Measurements from ENCODE around the gene PKN2. TPM values are rescaled to one million over a fixed set of nuclear protein-coding genes. Genes with fewer than 3 reads are reported as not detected.

PKN2 gene
- total RNA-seq, 4 donors from 2014 or later = 31.4 to 80.4 (median 64.1) TPM

DNA sequence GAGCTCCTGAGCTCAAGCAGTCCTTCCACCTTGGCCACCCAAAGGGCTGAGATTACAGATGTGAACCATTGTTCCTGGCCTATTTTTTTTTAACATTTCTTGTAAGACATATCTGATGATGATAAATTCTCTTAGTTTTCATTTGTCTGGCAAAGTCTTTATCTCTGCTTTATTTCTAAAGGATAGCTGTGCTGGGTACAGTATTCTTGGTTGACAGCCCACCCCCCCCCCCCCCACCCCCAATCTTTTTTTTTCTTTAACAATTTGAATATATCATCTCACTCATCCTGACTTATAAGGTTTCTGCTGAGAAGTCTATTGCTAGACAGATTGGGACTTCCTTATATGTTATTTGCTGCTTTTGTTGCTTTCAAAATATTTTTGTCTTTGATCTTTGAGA, 51.3 kb downstream of the PKN2 start:
- Histone ChIP-seq H3K27me3 (no peaks in the 10 kb centered on the region), H3K9me3 (peaks cover 6 to 8% of the 10 kb centered on the region in 2 donors), H3K27ac (no peak overlapping the region), H3K36me3 (no peaks in the 10 kb centered on the region), H3K4me1 (peaks cover 3 to 20% (median 10%) of the 10 kb centered on the region in 4 donors), H3K4me3 (no peak overlapping the region)
- TF ChIP-seq POLR2A (IDR thresholded peaks at IDR 0.05) (no peak), POLR2AphosphoS5 (IDR thresholded peaks at IDR 0.05) (no peak), EP300 (IDR thresholded peaks at IDR 0.05; ENCODE audit: low read depth) (no peak)
- TF ChIP-seq, protein P1, sequence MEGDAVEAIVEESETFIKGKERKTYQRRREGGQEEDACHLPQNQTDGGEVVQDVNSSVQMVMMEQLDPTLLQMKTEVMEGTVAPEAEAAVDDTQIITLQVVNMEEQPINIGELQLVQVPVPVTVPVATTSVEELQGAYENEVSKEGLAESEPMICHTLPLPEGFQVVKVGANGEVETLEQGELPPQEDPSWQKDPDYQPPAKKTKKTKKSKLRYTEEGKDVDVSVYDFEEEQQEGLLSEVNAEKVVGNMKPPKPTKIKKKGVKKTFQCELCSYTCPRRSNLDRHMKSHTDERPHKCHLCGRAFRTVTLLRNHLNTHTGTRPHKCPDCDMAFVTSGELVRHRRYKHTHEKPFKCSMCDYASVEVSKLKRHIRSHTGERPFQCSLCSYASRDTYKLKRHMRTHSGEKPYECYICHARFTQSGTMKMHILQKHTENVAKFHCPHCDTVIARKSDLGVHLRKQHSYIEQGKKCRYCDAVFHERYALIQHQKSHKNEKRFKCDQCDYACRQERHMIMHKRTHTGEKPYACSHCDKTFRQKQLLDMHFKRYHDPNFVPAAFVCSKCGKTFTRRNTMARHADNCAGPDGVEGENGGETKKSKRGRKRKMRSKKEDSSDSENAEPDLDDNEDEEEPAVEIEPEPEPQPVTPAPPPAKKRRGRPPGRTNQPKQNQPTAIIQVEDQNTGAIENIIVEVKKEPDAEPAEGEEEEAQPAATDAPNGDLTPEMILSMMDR (IDR thresholded peaks at IDR 0.05) = no peak
- intact Hi-C loops (cut with DNase I; ENCODE audit: low total_unique reads) = no loop called here
- DNase-seq = no peak
- in situ Hi-C loops (cut with MboI; ENCODE audit: low pct_ligation_motif_present in 1 of 4, low pct_unique_long_range_greater_than_20kb in 1 of 4, low sequenced_read_pairs in 3 of 4) = no loop called here

DNA sequence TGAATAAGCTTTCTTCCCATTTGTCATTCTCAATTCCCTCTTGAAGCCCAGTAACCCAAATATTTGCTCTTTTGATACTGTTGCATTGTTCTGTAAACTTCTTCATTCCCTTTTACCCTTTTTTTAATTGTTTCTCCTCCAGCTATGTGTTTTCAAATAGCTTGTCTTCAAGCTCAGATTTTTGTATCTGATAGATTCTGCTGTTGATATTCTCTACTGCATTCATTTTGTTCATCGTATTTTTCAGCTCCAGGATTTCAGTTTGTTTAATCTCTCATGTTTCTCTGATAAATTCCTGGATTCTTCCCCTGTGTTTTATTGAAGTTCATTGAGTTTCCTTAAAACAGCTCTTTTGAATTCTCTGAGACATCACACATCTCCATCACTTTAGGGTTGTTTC, 51.8 kb downstream of the PKN2 start:
- in situ Hi-C loops (cut with MboI; ENCODE audit: low pct_ligation_motif_present in 1 of 4, low pct_unique_long_range_greater_than_20kb in 1 of 4, low sequenced_read_pairs in 3 of 4) = no loop called here
- no peak for TF ChIP-seq POLR2AphosphoS5 (IDR thresholded peaks at IDR 0.05)
- no peak for TF ChIP-seq EP300 (IDR thresholded peaks at IDR 0.05; ENCODE audit: low read depth)
- no peak for TF ChIP-seq POLR2A (IDR thresholded peaks at IDR 0.05)
- TF ChIP-seq, protein P1 (IDR thresholded peaks at IDR 0.05) = no peak
- intact Hi-C loops (cut with DNase I; ENCODE audit: low total_unique reads) = no loop called here
- H3K4me1 ChIP-seq = peaks cover 3 to 15% (median 8%) of the 10 kb centered on the region in 4 donors
- H3K27me3 ChIP-seq = no peaks in the 10 kb centered on the region
- DNase-seq = no peak
- 93 to 100% methylated on average over 1 of the region's 1 CpG for WGBS, 2 donors (ENCODE audit: low coverage in 1 of 2)
- H3K27ac ChIP-seq = no peak overlapping the region
- no peaks in the 10 kb centered on the region for H3K36me3 ChIP-seq
- peaks cover 6 to 8% of the 10 kb centered on the region in 2 donors for H3K9me3 ChIP-seq
- no peak overlapping the region for H3K4me3 ChIP-seq

DNA sequence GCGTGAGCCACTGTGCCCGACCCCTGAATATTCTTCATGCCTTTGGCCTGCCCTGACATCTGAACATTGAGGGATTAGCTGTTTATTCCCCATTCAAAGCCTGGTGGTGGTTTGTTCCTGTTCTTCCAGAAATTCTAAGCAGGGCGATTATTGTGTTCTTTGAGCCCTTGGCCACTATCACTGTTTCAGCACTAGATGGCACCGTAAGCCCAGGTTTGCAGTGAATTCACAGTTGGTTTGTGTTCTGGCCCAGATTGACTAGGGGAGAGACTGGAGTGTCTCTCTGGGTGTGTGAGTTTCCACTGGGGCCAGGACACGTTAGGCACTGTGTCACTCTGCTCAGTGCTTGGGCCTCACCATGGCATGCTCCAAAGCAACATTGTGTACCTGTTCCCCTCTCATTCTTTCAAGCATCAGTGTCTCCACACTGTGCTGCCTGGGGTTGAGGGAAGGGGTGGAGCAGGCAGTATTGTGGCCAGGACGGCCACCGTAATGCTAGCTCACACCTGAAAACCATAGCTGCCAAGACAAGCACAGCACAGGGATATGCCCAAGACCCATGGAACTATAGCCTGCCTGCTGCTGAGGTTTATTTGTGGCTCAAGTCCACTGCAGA, 52.7 kb downstream of the PKN2 start:
- WGBS, 2 donors (ENCODE audit: low coverage in 1 of 2) = 95 to 100% methylated on average over 1 to 7 of the region's 7 CpGs
- intact Hi-C loops (cut with DNase I; ENCODE audit: low total_unique reads) = no loop called here
- H3K27me3 ChIP-seq = no peaks in the 10 kb centered on the region
- no peak overlapping the region for H3K4me3 ChIP-seq
- in situ Hi-C loops (cut with MboI; ENCODE audit: low pct_ligation_motif_present in 1 of 4, low pct_unique_long_range_greater_than_20kb in 1 of 4, low sequenced_read_pairs in 3 of 4) = no loop called here
- H3K36me3 ChIP-seq = no peaks in the 10 kb centered on the region
- no peak for TF ChIP-seq POLR2A (IDR thresholded peaks at IDR 0.05)
- TF ChIP-seq, protein P1 (IDR thresholded peaks at IDR 0.05) = peak in 4 of 5 experiments; percentile 29 to 48 (median 36)
- no peak for DNase-seq
- H3K27ac ChIP-seq = no peak overlapping the region
- H3K9me3 ChIP-seq = peaks cover 6 to 8% of the 10 kb centered on the region in 2 donors
- peaks cover 0 to 7% (median 2%) of the 10 kb centered on the region in 4 donors for H3K4me1 ChIP-seq

DNA sequence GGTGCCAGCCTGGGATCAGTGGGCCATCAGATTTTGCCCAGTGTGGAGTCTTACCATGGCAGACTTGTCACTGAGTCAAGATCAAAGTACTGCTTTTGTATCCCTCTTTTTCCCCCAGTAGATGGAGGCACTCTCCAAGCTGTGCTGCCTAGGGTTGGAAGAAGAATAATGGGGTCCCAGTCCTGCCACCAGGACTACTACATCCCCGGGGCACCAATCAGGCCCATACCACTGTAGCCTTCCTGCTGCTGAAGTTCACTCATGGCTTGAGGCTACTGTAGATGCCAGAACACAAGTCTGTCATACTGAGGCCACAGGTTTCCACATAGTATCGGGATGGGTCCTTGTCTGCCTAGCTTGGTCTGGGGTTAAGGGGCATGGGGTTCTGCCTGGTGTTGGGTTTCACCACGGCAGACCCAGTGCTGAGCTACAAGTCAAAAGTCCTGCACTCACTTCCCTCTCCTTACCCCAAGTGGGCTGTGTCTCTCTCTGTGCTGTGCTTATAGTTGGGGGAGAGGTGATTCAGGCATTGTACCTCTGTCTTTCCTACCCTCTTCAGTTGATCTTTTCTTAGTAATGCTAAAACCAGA, 53.4 kb downstream of the PKN2 start:
- no peaks in the 10 kb centered on the region for H3K36me3 ChIP-seq
- H3K9me3 ChIP-seq = peaks cover 6 to 8% of the 10 kb centered on the region in 2 donors
- in situ Hi-C loops (cut with MboI; ENCODE audit: low pct_ligation_motif_present in 1 of 4, low pct_unique_long_range_greater_than_20kb in 1 of 4, low sequenced_read_pairs in 3 of 4) (no loop called here), intact Hi-C loops (cut with DNase I; ENCODE audit: low total_unique reads) (no loop called here)
- no peaks in the 10 kb centered on the region for H3K27me3 ChIP-seq
- no peak overlapping the region for H3K27ac ChIP-seq
- H3K4me1 ChIP-seq = no peaks in the 10 kb centered on the region
- H3K4me3 ChIP-seq = no peak overlapping the region
- WGBS, 2 donors (ENCODE audit: low coverage in 1 of 2) = 100% methylated on average over 3 of the region's 3 CpGs; no CpG with 5 or more reads in 1 of the 2 donors
- no peak for DNase-seq
- TF ChIP-seq EP300 (IDR thresholded peaks at IDR 0.05; ENCODE audit: low read depth) (no peak), POLR2AphosphoS5 (IDR thresholded peaks at IDR 0.05) (no peak), POLR2A (IDR thresholded peaks at IDR 0.05) (no peak)
- TF ChIP-seq, protein P1 (IDR thresholded peaks at IDR 0.05) = no peak

Data from transverse colon (tissue), 4 donors.